Activated naive CD4-positive, alpha-beta T cell treated with anti-CD3 and anti-CD28 coated beads for 36 hours (primary cell): Measurements from ENCODE around the gene ABHD8. TPM values are rescaled to one million over a fixed set of nuclear protein-coding genes. Genes with fewer than 3 reads are reported as not detected.

Experiments used
- CTCF ChIA-PET: fragments of 350-600 bp; sonication (Branson Sonifier 250); formaldehyde crosslinking; loops from one replicate; lab custom pipeline; 2021; ENCODE audit warnings: antibody characterized with exemption; lab: Charles Lee
- DNase-seq: peaks from one replicate; pipeline ENCODE4 v3.0.0-alpha.2; 2020
- H3K27ac Mint-ChIP-seq: one replicate; pipeline ENCODE4 v1.8.0; 2021; ENCODE audit warnings: mild to moderate bottlenecking, mixed read lengths
- H3K27me3 Mint-ChIP-seq: one replicate; pipeline ENCODE4 v1.8.0; 2021; ENCODE audit warnings: low read depth, mixed read lengths
- H3K36me3 Mint-ChIP-seq: one replicate; pipeline ENCODE4 v1.8.0; 2021; ENCODE audit warnings: low read depth, mixed read lengths
- H3K4me1 Mint-ChIP-seq: one replicate; pipeline ENCODE4 v1.8.0; 2021; ENCODE audit warnings: low read depth, mixed read lengths
- H3K4me3 Mint-ChIP-seq: one replicate; pipeline ENCODE4 v1.8.0; 2021; ENCODE audit warnings: mild to moderate bottlenecking, moderate library complexity, mixed read lengths
- H3K9me3 Mint-ChIP-seq: one replicate; pipeline ENCODE4 v1.8.0; 2021; ENCODE audit warnings: mixed read lengths
- intact Hi-C: fragments of 100-400 bp; cut with micrococcal nuclease; formaldehyde crosslinking; loops from one replicate; pipeline ENCODE4 v1.15.1; 2023
- total RNA-seq, 2 experiments: library from RNA; stranded (reverse); gene quantifications; one replicate each; pipeline ENCODE4 v1.2.3, GENCODE V29; 2021

ABHD8 gene
- total RNA-seq, 2 experiments from 2014 or later = 4.1 to 4.4 TPM

DNA sequence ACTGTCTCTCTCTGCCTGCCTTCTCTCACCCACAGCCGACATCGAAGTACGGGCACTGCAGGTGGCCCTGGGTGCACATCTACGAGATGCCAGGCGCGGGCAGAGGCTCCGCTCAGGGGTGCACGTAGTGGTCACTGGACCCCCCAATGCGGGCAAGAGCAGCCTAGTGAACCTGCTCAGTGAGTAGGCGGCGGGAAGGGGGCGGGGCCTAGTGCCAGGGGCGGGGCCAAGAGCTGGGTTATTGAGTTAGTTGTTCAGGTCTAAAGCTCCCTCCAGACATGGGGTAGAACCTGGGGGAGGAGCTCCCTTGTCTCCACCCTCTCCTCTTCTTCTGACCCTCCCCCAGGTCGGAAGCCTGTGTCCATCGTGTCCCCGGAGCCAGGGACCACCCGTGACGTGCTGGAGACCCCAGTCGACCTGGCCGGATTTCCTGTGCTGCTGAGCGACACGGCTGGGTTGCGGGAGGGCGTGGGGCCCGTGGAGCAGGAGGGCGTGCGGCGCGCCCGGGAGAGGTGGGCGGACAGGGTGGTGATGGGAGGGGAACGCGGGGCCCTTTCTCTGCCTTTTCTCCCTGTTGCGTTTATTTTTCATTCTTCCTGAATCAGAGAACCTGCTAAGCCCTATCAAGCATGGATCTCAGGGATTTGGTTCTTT, 36.0 kb upstream of the ABHD8 start:
- H3K27ac Mint-ChIP-seq = no peak overlapping the region
- H3K4me1 Mint-ChIP-seq = peaks cover 21% of the 10 kb centered on the region
- DNase-seq = peak; percentile 74
- H3K36me3 Mint-ChIP-seq = peaks cover 9% of the 10 kb centered on the region
- H3K27me3 Mint-ChIP-seq = no peaks in the 10 kb centered on the region
- intact Hi-C loops = loop anchor here (10.0 kb wide), 1 partner anchor 416 kb away; the partner anchor contains the start of gene FCHO1
- CTCF ChIA-PET = interaction anchor here (0.7 kb wide), 1 partner anchor 125 kb away, joined by 3 read pairs; no protein-coding TSS in a partner anchor
- peak overlapping the region; percentile 88 for H3K4me3 Mint-ChIP-seq
- no peaks in the 10 kb centered on the region for H3K9me3 Mint-ChIP-seq

DNA sequence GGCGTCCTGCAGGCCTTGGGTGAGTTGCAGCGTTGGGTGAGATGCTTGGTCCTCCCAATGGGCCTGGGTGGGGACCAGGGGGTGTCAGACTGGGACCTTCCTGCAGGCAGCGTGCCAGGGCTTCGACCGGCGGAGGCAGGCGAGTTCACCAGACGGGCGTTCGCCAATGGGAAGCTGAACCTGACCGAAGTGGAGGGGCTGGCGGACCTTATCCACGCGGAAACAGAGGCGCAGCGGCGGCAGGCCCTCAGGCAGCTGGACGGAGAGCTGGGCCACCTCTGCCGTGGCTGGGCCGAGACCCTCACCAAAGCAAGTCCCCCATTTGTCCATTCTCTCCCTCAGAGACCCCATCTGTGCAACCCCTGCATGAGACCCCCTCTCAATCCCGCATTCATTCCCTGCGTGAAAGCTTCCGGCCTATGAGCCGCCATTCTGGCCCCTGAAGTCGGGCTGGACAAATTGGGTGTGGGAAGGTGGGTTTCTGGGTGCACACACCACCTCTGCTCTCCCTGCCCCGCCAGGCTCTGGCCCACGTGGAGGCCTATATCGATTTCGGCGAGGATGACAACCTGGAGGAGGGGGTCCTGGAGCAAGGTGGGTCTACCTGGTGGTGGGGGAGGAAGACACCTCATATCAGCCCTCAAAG, 35.3 kb upstream of the ABHD8 start:
- Mint-ChIP-seq H3K4me1 (peaks cover 25% of the 10 kb centered on the region), H3K36me3 (peaks cover 9% of the 10 kb centered on the region), H3K27ac (no peak overlapping the region), H3K27me3 (no peaks in the 10 kb centered on the region), H3K4me3 (peak overlapping the region; percentile 88), H3K9me3 (no peaks in the 10 kb centered on the region)
- intact Hi-C loops = loop anchor here (10.0 kb wide), 1 partner anchor 416 kb away; the partner anchor contains the start of gene FCHO1
- no peak for DNase-seq
- CTCF ChIA-PET = no interaction called here

GRCh38 chr19:17337675-17338432, 34.6 kb upstream of the ABHD8 start:
- CTCF ChIA-PET = no interaction called here
- Mint-ChIP-seq H3K9me3 (no peaks in the 10 kb centered on the region), H3K36me3 (peaks cover 9% of the 10 kb centered on the region), H3K4me3 (peak overlapping the region; percentile 88), H3K4me1 (peaks cover 28% of the 10 kb centered on the region), H3K27ac (peak overlapping the region; percentile 93), H3K27me3 (no peaks in the 10 kb centered on the region)
- peak; percentile 39 for DNase-seq
- intact Hi-C loops = loop anchor here (1.0 to 10.0 kb wide), 9 partner anchors 29 to 417 kb away; partner anchors contain the start of genes BABAM1, DDA1, FCHO1 and HAUS8

GRCh38 chr19:17336872-17337674, 33.8 kb upstream of the ABHD8 start, which contains the start of gene GTPBP3:
GTPBP3 (plus strand) TSS chr19:17337553; CDS start chr19:17337612, 59 bp downstream.
- peak; percentile 98 for DNase-seq
- H3K36me3 Mint-ChIP-seq = peaks cover 6% of the 10 kb centered on the region
- peaks cover 28% of the 10 kb centered on the region for H3K4me1 Mint-ChIP-seq
- intact Hi-C loops = loop anchor here (1.0 to 10.0 kb wide), 9 partner anchors 28 to 418 kb away; partner anchors contain the start of genes BABAM1, DDA1, FCHO1 and HAUS8
- H3K27ac Mint-ChIP-seq = peak within 1 kb of the TSS; percentile 93
- H3K9me3 Mint-ChIP-seq = no peaks in the 10 kb centered on the region
- CTCF ChIA-PET = no interaction called here
- H3K4me3 Mint-ChIP-seq = peak within 1 kb of the TSS; percentile 88
- no peaks in the 10 kb centered on the region for H3K27me3 Mint-ChIP-seq

GRCh38 chr19:17335575-17335974, 32.4 kb upstream of the ABHD8 start:
- CTCF ChIA-PET = interaction anchor here (0.5 to 3.4 kb wide), 5 partner anchors 50 to 105 kb away, joined by 3 to 16 read pairs (median 3); no protein-coding TSS in a partner anchor
- intact Hi-C loops = loop anchor here (10.0 kb wide), 1 partner anchor 419 kb away; the partner anchor contains the start of gene FCHO1
- peaks cover 6% of the 10 kb centered on the region for H3K36me3 Mint-ChIP-seq
- peaks cover 28% of the 10 kb centered on the region for H3K4me1 Mint-ChIP-seq
- DNase-seq = no peak
- no peak overlapping the region for H3K27ac Mint-ChIP-seq
- H3K4me3 Mint-ChIP-seq = peak overlapping the region; percentile 46
- no peaks in the 10 kb centered on the region for H3K27me3 Mint-ChIP-seq
- H3K9me3 Mint-ChIP-seq = no peaks in the 10 kb centered on the region

DNA sequence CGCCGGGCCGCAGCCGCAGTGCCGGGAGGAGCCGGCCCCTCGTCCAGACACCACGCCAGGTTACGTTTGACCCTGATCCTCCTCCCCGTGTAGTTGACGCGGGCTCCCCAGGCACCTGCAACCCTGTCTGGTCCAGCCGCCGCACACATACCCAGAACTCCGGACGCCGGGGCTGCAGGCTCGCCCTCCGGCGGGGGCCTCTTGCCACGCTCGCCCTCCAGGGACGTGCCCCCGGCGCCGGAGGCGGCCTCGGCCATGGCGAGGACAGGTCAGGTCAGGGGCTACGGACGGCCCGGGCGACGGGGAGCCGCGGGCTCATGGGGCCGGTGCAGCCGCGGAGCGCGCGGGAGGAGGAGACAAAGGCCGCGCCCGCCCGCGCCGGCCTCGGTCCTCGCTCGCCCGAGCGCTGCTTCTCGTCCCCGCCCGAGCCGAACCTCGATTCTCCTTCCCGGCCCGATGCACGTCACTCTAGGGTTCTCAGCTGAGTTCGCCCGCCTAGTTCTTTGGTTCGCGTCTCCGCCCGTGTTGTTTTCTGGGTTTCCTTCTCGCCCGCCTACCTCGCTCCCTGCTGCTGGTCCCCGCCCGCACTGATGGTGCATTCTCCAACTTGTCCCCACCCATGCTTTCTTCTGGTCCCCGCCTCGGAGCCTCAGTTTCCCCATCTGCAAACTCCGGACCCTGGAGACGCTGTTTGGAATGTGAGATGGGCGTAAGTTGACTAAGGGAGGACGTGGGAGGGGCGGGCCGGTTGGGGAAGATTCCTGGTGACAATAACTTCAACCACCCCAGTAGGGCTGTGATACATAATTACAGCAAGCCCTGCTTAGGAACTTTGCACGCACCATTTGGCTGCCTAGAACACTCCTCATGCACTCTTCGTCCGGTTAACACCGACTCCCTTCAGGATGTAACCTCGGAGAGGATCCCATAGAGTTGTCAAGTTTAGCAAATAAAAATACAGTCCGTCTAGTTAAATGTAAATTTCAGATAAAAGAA, 31.5 kb upstream of the ABHD8 start, which contains the start of gene ANO8:
Gene ANO8, minus strand, starts transcription at position 442 of the 996 bp plus-strand sequence. Its CDS starts 185 bp downstream, at position 257.
- peak within 1 kb of the TSS; percentile 79 for H3K4me3 Mint-ChIP-seq
- no peaks in the 10 kb centered on the region for H3K9me3 Mint-ChIP-seq

GRCh38 chr19:17333611-17334413, 30.6 kb upstream of the ABHD8 start:
- intact Hi-C loops = loop anchor here (10.0 kb wide), 1 partner anchor 421 kb away; the partner anchor contains the start of gene FCHO1
- Mint-ChIP-seq H3K4me3 (peak overlapping the region; percentile 74), H3K9me3 (no peaks in the 10 kb centered on the region)

More for the DNA sequence above, 31.5 kb upstream of the ABHD8 start, which contains the start of gene ANO8:
- Mint-ChIP-seq H3K36me3 (peaks cover 6% of the 10 kb centered on the region), H3K27me3 (no peaks in the 10 kb centered on the region), H3K27ac (peak within 1 kb of the TSS; percentile 63), H3K4me1 (peaks cover 28% of the 10 kb centered on the region)
- peak; percentile 95 for DNase-seq
- intact Hi-C loops = loop anchor here (10.0 kb wide), 1 partner anchor 420 kb away; the partner anchor contains the start of gene FCHO1
- CTCF ChIA-PET = interaction anchor here (0.9 to 3.4 kb wide), 3 partner anchors 51 to 179 kb away, joined by 3 to 16 read pairs (median 4); no protein-coding TSS in a partner anchor

GRCh38 chr19:17332677-17333581, 29.7 kb upstream of the ABHD8 start:
- Mint-ChIP-seq H3K27ac (no peak overlapping the region), H3K36me3 (no peaks in the 10 kb centered on the region), H3K27me3 (no peaks in the 10 kb centered on the region), H3K4me1 (peaks cover 22% of the 10 kb centered on the region), H3K4me3 (no peak overlapping the region), H3K9me3 (no peaks in the 10 kb centered on the region)
- intact Hi-C loops = loop anchor here (10.0 kb wide), 1 partner anchor 422 kb away; the partner anchor contains the start of gene FCHO1
- CTCF ChIA-PET = interaction anchor here (0.6 to 3.4 kb wide), 8 partner anchors 24 to 178 kb away, joined by 3 to 16 read pairs (median 3); partner anchors contain the start of gene DDA1
- DNase-seq = peak; percentile 49

More at GRCh38 chr19:17333611-17334413, 30.6 kb upstream of the ABHD8 start:
- Mint-ChIP-seq H3K27ac (peak overlapping the region; percentile 63), H3K36me3 (peaks cover 3% of the 10 kb centered on the region), H3K27me3 (no peaks in the 10 kb centered on the region), H3K4me1 (peaks cover 30% of the 10 kb centered on the region)
- peak; percentile 90 for DNase-seq
- CTCF ChIA-PET = interaction anchor here (0.6 to 3.4 kb wide), 6 partner anchors 17 to 179 kb away, joined by 3 to 16 read pairs (median 3); no protein-coding TSS in a partner anchor

GRCh38 chr19:17332360-17332676, 29.1 kb upstream of the ABHD8 start:
- DNase-seq = no peak
- CTCF ChIA-PET = interaction anchor here (0.8 to 1.2 kb wide), 4 partner anchors 23 to 148 kb away, joined by 3 to 4 read pairs (median 3); partner anchors contain the start of gene DDA1
- intact Hi-C loops = loop anchor here (10.0 kb wide), 1 partner anchor 422 kb away; the partner anchor contains the start of gene FCHO1
- H3K4me3 Mint-ChIP-seq = no peak overlapping the region
- peaks cover 22% of the 10 kb centered on the region for H3K4me1 Mint-ChIP-seq
- H3K27ac Mint-ChIP-seq = no peak overlapping the region
- no peaks in the 10 kb centered on the region for H3K27me3 Mint-ChIP-seq
- H3K9me3 Mint-ChIP-seq = no peaks in the 10 kb centered on the region
- H3K36me3 Mint-ChIP-seq = no peaks in the 10 kb centered on the region
